Breast epithelium (tissue), 4 donors: ENCODE data around the gene VPS18. TPM values are rescaled to one million over a fixed set of nuclear protein-coding genes. Genes with fewer than 3 reads are reported as not detected.

Source experiments
- DNase-seq, 2 donors: peaks; one replicate each; pipeline ENCODE4 v3.0.0-alpha.2; 2019; ENCODE audit warnings: low spot score in 2 of 2
- H3K27ac ChIP-seq, 2 donors: fragments of 200-600 bp; sonication (generic) in 1 of 2; one replicate each; pipeline ENCODE4 v1.5.1; 2016 to 2019; ENCODE audit warnings: mild to moderate bottlenecking in 1 of 2
- H3K27me3 ChIP-seq, 2 donors: fragments of 200-600 bp; sonication (generic) in 1 of 2; one replicate each; pipeline versions ENCODE4 v1.5.1 to v1.6.0; 2017 to 2019; ENCODE audit warnings: control low read depth in 1 of 2, mild to moderate bottlenecking in 1 of 2
- H3K36me3 ChIP-seq: fragments of 200-600 bp; one replicate; pipeline ENCODE4 v1.5.1; 2019
- H3K4me1 ChIP-seq, 2 donors: fragments of 200-600 bp; sonication (generic); one replicate each; pipeline ENCODE4 v1.5.1; 2016 to 2019; ENCODE audit warnings: control low read depth in 1 of 2
- H3K4me3 ChIP-seq, 3 donors: fragments of 200-600 bp; sonication (generic); 1 replicate in 2 of 3; 2 replicates in 1 of 3; pipeline ENCODE4 v1.5.1; 2016 to 2019; ENCODE audit warnings: mild to moderate bottlenecking in 3 of 3, moderate library complexity in 2 of 3
- H3K9me3 ChIP-seq, 2 donors: fragments of 200-600 bp; sonication (generic) in 1 of 2; one replicate each; pipeline ENCODE4 v1.5.1; 2016 to 2019; ENCODE audit warnings: control low read depth in 1 of 2
- POLR2A ChIP-seq: fragments of 450-650 bp; IDR thresholded peaks from one replicate; pipeline ENCODE4 v1.6.1; 2016; ENCODE audit warnings: antibody characterized with exemption, mild to moderate bottlenecking, moderate library complexity
- POLR2AphosphoS5 ChIP-seq, 3 donors: sonication (generic); formaldehyde crosslinking; IDR thresholded peaks; one replicate each; pipeline ENCODE4 v1.6.1; 2017; ENCODE audit warnings: antibody characterized with exemption in 3 of 3
- intact Hi-C: fragments of 100-400 bp; cut with DNase I; formaldehyde crosslinking; loops from one replicate; pipeline ENCODE4 v1.15.1; 2023; ENCODE audit warnings: low total_unique reads
- total RNA-seq, 3 donors: library from RNA; depleted of rRNA; stranded (reverse); fragments of >200 nt; gene quantifications; one replicate each; pipeline ENCODE4 v1.1.0, GENCODE V29; 2016
- TF ChIP-seq, protein P1 (sequence below), 3 donors: fragments of 450-650 bp; IDR thresholded peaks; one replicate each; pipeline ENCODE4 v1.5.1; 2016 to 2017; ENCODE audit warnings: antibody characterized with exemption in 3 of 3, mild to moderate bottlenecking in 3 of 3, moderate library complexity in 3 of 3

The VPS18 gene
- total RNA-seq, 3 donors from 2014 or later, result 23.2 to 25.0 (median 23.9) TPM

DNA sequence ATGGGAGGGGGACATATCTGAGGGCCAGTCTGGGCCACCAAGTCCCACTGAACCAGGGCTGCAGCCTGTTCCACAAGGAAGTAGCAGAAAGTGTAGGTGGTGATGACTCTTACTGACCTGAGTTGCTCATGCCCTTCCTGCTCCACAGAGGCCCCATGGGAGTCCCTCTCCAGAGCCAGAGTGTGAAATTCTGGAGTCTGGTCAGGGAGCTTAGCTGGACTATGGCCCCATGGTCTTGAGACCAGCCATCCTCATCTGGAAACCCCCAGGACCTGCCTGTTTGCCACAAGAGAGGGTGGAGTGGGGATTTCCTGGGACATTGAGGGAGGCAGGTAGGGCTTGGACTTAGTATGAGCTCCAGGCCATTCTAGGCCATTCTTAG, 47.4 kb upstream of the VPS18 start:
- intact Hi-C loops, result no loop called here
- Histone ChIP-seq H3K4me1 (no peaks in the 10 kb centered on the region), H3K36me3 (no peaks in the 10 kb centered on the region), H3K4me3 (peak overlapping the region in 2 of 3 donors; percentile 68 to 80), H3K27me3 (no peaks in the 10 kb centered on the region), H3K9me3 (no peaks in the 10 kb centered on the region), H3K27ac (peak overlapping the region; percentile 94 to 96)
- TF ChIP-seq POLR2A (no peak), POLR2AphosphoS5 (IDR thresholded peaks at IDR 0.05) (no peak)
- TF ChIP-seq, protein P1, sequence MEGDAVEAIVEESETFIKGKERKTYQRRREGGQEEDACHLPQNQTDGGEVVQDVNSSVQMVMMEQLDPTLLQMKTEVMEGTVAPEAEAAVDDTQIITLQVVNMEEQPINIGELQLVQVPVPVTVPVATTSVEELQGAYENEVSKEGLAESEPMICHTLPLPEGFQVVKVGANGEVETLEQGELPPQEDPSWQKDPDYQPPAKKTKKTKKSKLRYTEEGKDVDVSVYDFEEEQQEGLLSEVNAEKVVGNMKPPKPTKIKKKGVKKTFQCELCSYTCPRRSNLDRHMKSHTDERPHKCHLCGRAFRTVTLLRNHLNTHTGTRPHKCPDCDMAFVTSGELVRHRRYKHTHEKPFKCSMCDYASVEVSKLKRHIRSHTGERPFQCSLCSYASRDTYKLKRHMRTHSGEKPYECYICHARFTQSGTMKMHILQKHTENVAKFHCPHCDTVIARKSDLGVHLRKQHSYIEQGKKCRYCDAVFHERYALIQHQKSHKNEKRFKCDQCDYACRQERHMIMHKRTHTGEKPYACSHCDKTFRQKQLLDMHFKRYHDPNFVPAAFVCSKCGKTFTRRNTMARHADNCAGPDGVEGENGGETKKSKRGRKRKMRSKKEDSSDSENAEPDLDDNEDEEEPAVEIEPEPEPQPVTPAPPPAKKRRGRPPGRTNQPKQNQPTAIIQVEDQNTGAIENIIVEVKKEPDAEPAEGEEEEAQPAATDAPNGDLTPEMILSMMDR (IDR thresholded peaks at IDR 0.05), result no peak
- DNase-seq, result no peak

DNA sequence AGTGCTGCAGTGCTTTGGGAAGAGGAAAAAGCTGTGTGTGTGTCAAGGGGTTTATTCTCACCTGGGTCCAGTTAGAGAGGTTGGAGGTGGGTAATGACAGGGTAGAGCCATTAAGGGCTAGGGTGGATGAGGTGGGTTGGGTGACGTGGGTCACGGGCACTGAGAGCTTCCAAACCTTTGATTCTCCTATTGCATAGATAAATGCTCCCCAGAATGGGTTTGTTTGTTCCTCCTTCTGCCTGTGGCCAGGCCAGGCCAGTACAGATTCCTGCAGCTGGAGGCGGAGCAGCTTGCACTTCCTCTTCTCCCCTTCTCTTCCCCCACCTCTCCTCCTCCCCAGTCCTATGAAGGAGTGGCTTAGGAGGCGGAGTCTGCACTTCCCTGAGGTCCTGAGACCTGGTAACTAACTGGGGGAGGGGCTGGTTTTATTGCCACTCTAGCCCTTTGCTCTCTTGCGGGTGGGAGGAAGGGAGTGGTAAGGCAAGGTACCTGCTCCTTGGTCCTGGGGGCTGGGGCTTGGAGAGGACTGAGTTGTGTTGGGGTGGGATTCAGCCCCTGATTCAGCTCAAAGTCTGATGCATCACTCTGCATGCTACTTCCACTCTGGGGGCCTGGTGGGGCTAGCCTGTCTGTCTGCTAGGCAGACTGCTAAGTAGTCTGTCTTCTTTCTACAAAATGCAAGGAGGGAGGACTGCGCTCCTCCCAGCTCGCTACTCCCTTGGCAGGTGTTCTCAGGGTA, 46.9 kb upstream of the VPS18 start:
- DNase-seq, result peak; percentile 77 to 82
- H3K9me3 ChIP-seq, result no peaks in the 10 kb centered on the region
- H3K4me1 ChIP-seq, result no peaks in the 10 kb centered on the region
- peak overlapping the region; percentile 94 to 96 for H3K27ac ChIP-seq
- no peaks in the 10 kb centered on the region for H3K36me3 ChIP-seq
- intact Hi-C loops, result no loop called here
- TF ChIP-seq, protein P1 (IDR thresholded peaks at IDR 0.05), result peak in 1 of 3 donors; percentile 44
- no peak for TF ChIP-seq POLR2A
- peak in 1 of 3 donors; percentile 81 for TF ChIP-seq POLR2AphosphoS5 (IDR thresholded peaks at IDR 0.05)
- peak overlapping the region in 2 of 3 donors; percentile 68 to 80 for H3K4me3 ChIP-seq
- H3K27me3 ChIP-seq, result no peaks in the 10 kb centered on the region

DNA sequence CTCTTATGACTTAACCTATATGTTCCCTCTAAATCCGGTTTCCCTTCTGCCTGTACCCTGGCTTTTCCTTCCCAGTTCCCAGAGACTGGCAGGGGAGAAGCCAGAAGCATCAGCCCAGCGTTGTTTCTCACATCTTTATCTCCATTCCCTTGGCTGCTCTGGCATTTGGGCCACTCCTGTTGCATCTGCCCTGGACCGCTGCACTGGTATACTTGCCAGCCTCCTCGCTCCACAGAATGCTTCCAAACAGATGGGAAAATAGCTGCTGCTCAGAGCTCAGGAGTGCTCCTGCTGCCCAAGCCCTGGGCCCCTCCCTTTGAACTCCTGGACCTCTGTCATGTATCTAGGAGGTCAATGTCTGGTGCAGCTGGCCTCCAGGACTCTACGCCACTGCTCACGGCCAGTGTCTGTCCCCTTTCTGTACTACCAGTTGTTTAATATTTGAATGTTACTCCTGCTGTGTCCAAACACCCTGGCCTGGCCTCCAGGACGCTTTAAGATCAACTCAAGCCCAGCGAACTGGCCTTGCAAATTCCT, 43.6 kb upstream of the VPS18 start:
- Histone ChIP-seq H3K4me1 (no peaks in the 10 kb centered on the region), H3K36me3 (no peaks in the 10 kb centered on the region), H3K4me3 (no peak overlapping the region), H3K9me3 (no peaks in the 10 kb centered on the region), H3K27ac (no peak overlapping the region), H3K27me3 (no peaks in the 10 kb centered on the region)
- DNase-seq, result no peak
- TF ChIP-seq POLR2A, result no peak
- TF ChIP-seq, protein P1 (IDR thresholded peaks at IDR 0.05), result no peak
- TF ChIP-seq POLR2AphosphoS5 (IDR thresholded peaks at IDR 0.05), result no peak
- intact Hi-C loops, result no loop called here

DNA sequence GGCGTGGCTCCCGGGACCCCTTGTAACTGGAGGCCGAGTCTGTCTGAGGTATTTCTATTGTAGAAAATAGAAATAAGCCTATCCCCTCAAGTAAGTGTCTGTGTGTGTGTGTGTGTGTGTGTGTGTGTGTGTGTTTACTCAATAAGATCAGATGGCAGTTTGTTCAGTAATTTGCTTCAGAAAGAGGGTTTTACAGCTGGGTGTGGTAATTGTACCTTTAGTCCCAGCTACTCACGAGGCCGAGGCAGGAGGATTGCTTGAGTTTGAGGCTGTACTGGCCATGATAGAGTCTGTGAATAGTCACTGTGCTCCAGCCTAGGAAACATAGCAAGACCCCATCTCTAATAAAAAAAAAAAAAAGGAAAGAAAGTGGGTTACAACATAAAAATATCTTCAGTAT, 41.7 kb upstream of the VPS18 start:
- no peak for DNase-seq
- Histone ChIP-seq H3K9me3 (no peaks in the 10 kb centered on the region), H3K4me3 (no peak overlapping the region), H3K27me3 (no peaks in the 10 kb centered on the region), H3K27ac (peak overlapping the region in 1 of 2 donors; percentile 7), H3K36me3 (no peaks in the 10 kb centered on the region), H3K4me1 (peaks cover 0 to 5% of the 10 kb centered on the region in 2 donors)
- TF ChIP-seq, protein P1 (IDR thresholded peaks at IDR 0.05), result no peak
- TF ChIP-seq POLR2A (no peak), POLR2AphosphoS5 (IDR thresholded peaks at IDR 0.05) (no peak)
- intact Hi-C loops, result no loop called here

DNA sequence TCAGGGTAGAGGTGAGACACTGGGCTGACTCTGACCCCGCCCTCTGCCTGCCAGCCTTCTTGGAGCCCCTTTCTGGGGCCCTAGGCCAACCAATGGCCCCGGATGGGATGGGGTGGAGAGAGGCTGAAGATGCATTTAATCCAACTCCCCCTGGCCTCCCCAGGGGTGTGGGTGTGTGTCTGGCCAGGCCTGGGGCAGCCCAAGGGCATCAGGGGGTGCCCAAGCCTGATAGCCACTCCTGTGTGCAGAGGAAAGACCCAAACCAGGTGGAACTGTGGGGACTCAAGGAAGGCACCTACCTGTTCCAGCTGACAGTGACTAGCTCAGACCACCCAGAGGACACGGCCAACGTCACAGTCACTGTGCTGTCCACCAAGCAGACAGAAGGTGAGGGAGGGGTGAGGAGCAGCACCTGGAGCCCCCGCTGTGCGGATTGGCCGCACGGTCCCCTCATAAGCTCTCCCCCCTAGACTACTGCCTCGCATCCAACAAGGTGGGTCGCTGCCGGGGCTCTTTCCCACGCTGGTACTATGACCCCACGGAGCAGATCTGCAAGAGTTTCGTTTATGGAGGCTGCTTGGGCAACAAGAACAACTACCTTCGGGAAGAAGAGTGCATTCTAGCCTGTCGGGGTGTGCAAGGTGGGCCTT, 40.9 kb upstream of the VPS18 start:
- Histone ChIP-seq H3K36me3 (no peaks in the 10 kb centered on the region), H3K9me3 (no peaks in the 10 kb centered on the region), H3K27ac (no peak overlapping the region), H3K4me1 (peaks cover 0 to 5% of the 10 kb centered on the region in 2 donors), H3K27me3 (no peaks in the 10 kb centered on the region), H3K4me3 (no peak overlapping the region)
- TF ChIP-seq POLR2AphosphoS5 (IDR thresholded peaks at IDR 0.05) (no peak), POLR2A (no peak)
- TF ChIP-seq, protein P1 (IDR thresholded peaks at IDR 0.05), result no peak
- no peak for DNase-seq
- intact Hi-C loops, result no loop called here
